Measurements from ENCODE around the gene KCNJ6. TPM values are rescaled to one million over a fixed set of nuclear protein-coding genes. Genes with fewer than 3 reads are reported as not detected.

KCNJ6 gene
- total and polyA plus RNA-seq, 2 experiments from 2014 or later, result not detected

GRCh38 chr21:37769656-37770055 lies 146.6 kb downstream of the KCNJ6 start:
- Histone ChIP-seq H3K4me1 (ENCODE audit: low read depth) (no peaks in the 10 kb centered on the region), H3K4me3 (no peak overlapping the region), H3K27me3 (no peaks in the 10 kb centered on the region), H3K9me3 (ENCODE audit: low read depth) (no peaks in the 10 kb centered on the region), H3K27ac (no peak overlapping the region), H3K36me3 (no peaks in the 10 kb centered on the region)
- TF ChIP-seq, protein P1, sequence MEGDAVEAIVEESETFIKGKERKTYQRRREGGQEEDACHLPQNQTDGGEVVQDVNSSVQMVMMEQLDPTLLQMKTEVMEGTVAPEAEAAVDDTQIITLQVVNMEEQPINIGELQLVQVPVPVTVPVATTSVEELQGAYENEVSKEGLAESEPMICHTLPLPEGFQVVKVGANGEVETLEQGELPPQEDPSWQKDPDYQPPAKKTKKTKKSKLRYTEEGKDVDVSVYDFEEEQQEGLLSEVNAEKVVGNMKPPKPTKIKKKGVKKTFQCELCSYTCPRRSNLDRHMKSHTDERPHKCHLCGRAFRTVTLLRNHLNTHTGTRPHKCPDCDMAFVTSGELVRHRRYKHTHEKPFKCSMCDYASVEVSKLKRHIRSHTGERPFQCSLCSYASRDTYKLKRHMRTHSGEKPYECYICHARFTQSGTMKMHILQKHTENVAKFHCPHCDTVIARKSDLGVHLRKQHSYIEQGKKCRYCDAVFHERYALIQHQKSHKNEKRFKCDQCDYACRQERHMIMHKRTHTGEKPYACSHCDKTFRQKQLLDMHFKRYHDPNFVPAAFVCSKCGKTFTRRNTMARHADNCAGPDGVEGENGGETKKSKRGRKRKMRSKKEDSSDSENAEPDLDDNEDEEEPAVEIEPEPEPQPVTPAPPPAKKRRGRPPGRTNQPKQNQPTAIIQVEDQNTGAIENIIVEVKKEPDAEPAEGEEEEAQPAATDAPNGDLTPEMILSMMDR (IDR thresholded peaks at IDR 0.05; ENCODE audit: low read depth, low read length), result no peak
- no peak for DNase-seq (ENCODE audit: low read depth in 1 of 2, low spot score in 1 of 2)

DNA sequence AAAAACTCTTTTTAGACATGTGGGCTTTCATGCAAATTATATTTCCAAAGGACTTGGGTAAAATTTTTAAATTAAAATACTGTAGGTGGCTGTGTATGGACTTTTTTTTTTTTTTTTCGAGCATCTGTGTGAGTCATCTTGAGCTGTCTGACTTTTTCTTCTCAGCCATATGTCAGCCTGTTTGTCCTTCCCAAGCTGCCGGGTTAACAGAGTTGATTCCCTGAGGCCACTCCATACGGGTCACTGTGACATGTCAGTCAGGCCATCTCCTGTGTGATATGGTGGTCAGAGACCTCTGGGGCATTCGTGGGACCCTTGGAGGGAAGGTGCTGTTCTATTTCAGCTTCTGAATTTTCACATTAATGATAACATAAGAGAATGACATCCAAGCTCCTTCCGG lies 148.3 kb downstream of the KCNJ6 start:
- H3K27me3 ChIP-seq, result no peaks in the 10 kb centered on the region
- DNase-seq (ENCODE audit: low read depth in 1 of 2, low spot score in 1 of 2), result no peak

DNA sequence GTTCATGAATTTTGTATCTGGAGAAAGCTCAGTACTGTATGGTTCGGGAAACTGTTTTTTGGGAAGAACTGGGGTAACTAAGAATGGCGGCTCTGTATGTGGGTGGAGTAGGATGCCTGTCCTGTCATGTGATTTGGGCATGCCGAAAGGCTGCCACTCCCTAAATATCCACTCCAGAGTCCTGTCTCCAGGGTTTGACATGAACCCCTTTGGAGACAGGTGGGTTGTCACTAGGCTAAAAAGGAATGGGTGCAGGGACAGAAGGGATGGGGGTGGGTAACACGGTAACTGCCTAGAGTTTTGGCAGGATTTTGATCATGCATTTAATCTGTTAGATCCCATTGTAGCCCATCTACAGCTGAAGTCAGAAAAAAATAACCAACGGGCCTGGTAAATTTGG lies 150.1 kb downstream of the KCNJ6 start:
- Histone ChIP-seq H3K27ac (no peak overlapping the region), H3K36me3 (no peaks in the 10 kb centered on the region), H3K9me3 (ENCODE audit: low read depth) (no peaks in the 10 kb centered on the region), H3K4me3 (no peak overlapping the region), H3K4me1 (ENCODE audit: low read depth) (no peaks in the 10 kb centered on the region), H3K27me3 (no peaks in the 10 kb centered on the region)
- no peak for DNase-seq (ENCODE audit: low read depth in 1 of 2, low spot score in 1 of 2)
- TF ChIP-seq, protein P1 (IDR thresholded peaks at IDR 0.05; ENCODE audit: low read depth, low read length), result no peak

More for the DNA sequence above, 148.3 kb downstream of the KCNJ6 start:
- Histone ChIP-seq H3K4me1 (ENCODE audit: low read depth) (no peaks in the 10 kb centered on the region), H3K36me3 (no peaks in the 10 kb centered on the region), H3K9me3 (ENCODE audit: low read depth) (no peaks in the 10 kb centered on the region), H3K4me3 (no peak overlapping the region), H3K27ac (no peak overlapping the region)
- TF ChIP-seq, protein P1 (IDR thresholded peaks at IDR 0.05; ENCODE audit: low read depth, low read length), result no peak

DNA sequence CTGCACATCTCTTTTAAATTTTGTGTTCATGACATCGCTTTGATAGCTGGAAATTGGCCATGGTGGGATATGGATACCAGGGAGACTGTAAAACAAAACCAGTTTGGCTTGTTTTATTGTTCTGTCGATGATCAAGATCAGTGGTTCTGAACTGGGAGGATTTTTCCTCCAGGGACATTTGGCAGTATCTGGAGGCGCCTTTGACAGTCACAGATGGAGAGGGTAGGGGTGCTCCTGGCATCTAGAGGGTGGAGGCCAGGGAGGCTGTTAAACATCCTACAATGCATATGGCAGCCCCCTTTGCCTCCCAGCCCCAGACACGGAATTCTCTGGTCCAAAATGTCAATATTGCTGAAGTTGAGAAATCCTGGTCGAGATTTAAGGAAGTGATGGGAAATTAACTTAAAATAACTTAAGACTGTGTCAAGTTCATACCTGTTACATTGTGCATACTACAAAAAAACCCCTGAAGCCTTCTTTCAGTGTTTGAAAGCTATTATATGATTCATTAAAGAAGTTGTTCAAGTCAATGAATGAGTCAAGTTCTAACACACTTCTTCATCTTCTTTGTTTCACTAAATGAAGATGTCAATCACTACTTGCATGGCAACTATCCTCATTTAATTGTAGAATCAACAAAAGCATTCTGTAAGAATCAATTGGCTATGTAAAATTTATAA lies 150.9 kb downstream of the KCNJ6 start:
- TF ChIP-seq, protein P1 (IDR thresholded peaks at IDR 0.05; ENCODE audit: low read depth, low read length), result no peak
- H3K4me1 ChIP-seq (ENCODE audit: low read depth), result no peaks in the 10 kb centered on the region
- no peak for DNase-seq (ENCODE audit: low read depth in 1 of 2, low spot score in 1 of 2)
- H3K36me3 ChIP-seq, result no peaks in the 10 kb centered on the region
- no peaks in the 10 kb centered on the region for H3K27me3 ChIP-seq
- H3K9me3 ChIP-seq (ENCODE audit: low read depth), result no peaks in the 10 kb centered on the region
- no peak overlapping the region for H3K4me3 ChIP-seq
- H3K27ac ChIP-seq, result no peak overlapping the region

DNA sequence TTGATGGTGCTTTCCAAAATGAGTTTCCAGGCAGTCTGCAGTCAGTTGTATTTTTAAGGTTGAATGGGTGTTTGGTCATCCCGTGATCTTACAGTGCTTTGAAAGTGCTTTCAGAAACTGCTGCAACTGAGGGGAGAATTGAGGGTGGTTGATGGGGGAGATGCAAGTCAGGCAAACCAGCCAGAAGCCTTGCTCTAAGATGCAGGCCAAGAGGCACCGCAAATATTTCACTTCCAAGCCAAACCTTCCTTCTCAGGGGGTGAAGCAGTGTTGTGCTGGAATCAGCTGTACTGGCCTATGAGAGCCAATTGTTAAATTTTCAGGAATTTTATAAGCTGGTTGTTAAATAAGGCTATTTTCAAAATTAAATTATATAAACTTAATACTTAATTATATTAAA lies 151.6 kb downstream of the KCNJ6 start:
- no peaks in the 10 kb centered on the region for H3K9me3 ChIP-seq (ENCODE audit: low read depth)
- no peaks in the 10 kb centered on the region for H3K36me3 ChIP-seq
- no peak overlapping the region for H3K27ac ChIP-seq
- no peak for DNase-seq (ENCODE audit: low read depth in 1 of 2, low spot score in 1 of 2)
- H3K4me3 ChIP-seq, result no peak overlapping the region
- no peaks in the 10 kb centered on the region for H3K4me1 ChIP-seq (ENCODE audit: low read depth)
- TF ChIP-seq, protein P1 (IDR thresholded peaks at IDR 0.05; ENCODE audit: low read depth, low read length), result no peak
- no peaks in the 10 kb centered on the region for H3K27me3 ChIP-seq
